ENCODE data around the gene TCF12. TPM values are rescaled to one million over a fixed set of nuclear protein-coding genes. Genes with fewer than 3 reads are reported as not detected.

TCF12 gene
- total and polyA plus RNA-seq, 11 donors, result 6.5 to 77.3 (median 43.5) TPM

GRCh38 chr15:56894601-56895000 lies 23.8 kb upstream of the TCF12 start:
- Histone ChIP-seq H3K27me3 (no peaks in the 10 kb centered on the region), H3K36me3 (peaks cover 0 to 2% (median 0%) of the 10 kb centered on the region in 9 donors), H3K9me3 (peaks cover 0 to 5% (median 0%) of the 10 kb centered on the region in 12 donors), H3K4me1 (peaks cover 0 to 15% (median 9%) of the 10 kb centered on the region in 12 donors), H3K27ac (no peak overlapping the region), H3K4me3 (no peak overlapping the region)
- no peak for DNase-seq
- no peak for ATAC-seq
- WGBS, 4 donors, result 94 to 97% (median 96%) methylated on average over 3 of the region's 3 CpGs
- intact Hi-C loops (cut with DNase I), result no loop called here
- TF ChIP-seq CTCF (IDR thresholded peaks at IDR 0.05), result no peak

- DNase-seq (no peak), ATAC-seq (no peak)
- TF ChIP-seq POLR2A (IDR thresholded peaks at IDR 0.05) (no peak), CTCF (IDR thresholded peaks at IDR 0.05) (no peak)
- Histone ChIP-seq H3K9me3 (peaks cover 0 to 2% (median 0%) of the 10 kb centered on the region in 12 donors), H3K36me3 (peaks cover 0 to 2% (median 0%) of the 10 kb centered on the region in 9 donors), H3K4me1 (peaks cover 0 to under 1% (median 0%) of the 10 kb centered on the region in 12 donors), H3K4me3 (no peak overlapping the region), H3K27ac (no peak overlapping the region), H3K27me3 (no peaks in the 10 kb centered on the region)
- 82 to 95% (median 92%) methylated on average over 2 of the region's 2 CpGs for WGBS, 4 donors
- intact Hi-C loops (cut with DNase I), result no loop called here
These were observed 16.5 kb upstream of the TCF12 start for GRCh38 chr15:56901931-56902330.

GRCh38 chr15:56906766-56907165 lies 11.7 kb upstream of the TCF12 start:
- peaks cover 0 to 7% (median 0%) of the 10 kb centered on the region in 9 donors for H3K36me3 ChIP-seq
- H3K27ac ChIP-seq, result no peak overlapping the region
- intact Hi-C loops (cut with DNase I), result no loop called here
- 83 to 89% (median 87%) methylated on average over 1 of the region's 1 CpG for WGBS, 4 donors
- ATAC-seq (no peak), DNase-seq (no peak)
- H3K27me3 ChIP-seq, result no peaks in the 10 kb centered on the region
- H3K9me3 ChIP-seq, result no peaks in the 10 kb centered on the region
- peaks cover 0 to 13% (median 0%) of the 10 kb centered on the region in 12 donors for H3K4me1 ChIP-seq
- TF ChIP-seq POLR2A (IDR thresholded peaks at IDR 0.05) (no peak), CTCF (IDR thresholded peaks at IDR 0.05) (no peak)
- no peak overlapping the region for H3K4me3 ChIP-seq

- no peak for DNase-seq
- Histone ChIP-seq H3K4me3 (no peak overlapping the region), H3K27me3 (no peaks in the 10 kb centered on the region), H3K27ac (no peak overlapping the region), H3K4me1 (peaks cover 0 to 27% (median 9%) of the 10 kb centered on the region in 12 donors), H3K36me3 (peaks cover 0 to 7% (median 0%) of the 10 kb centered on the region in 9 donors), H3K9me3 (no peaks in the 10 kb centered on the region)
- intact Hi-C loops (cut with DNase I), result loop anchor here (10.0 kb wide), 6 partner anchors 76 to 394 kb away; partner anchors contain the start of gene ZNF280D (in 2 of the 10)
- WGBS, 4 donors, result 89 to 99% (median 97%) methylated on average over 7 of the region's 7 CpGs
- no peak for ATAC-seq
- TF ChIP-seq CTCF (IDR thresholded peaks at IDR 0.05) (no peak), POLR2A (IDR thresholded peaks at IDR 0.05) (no peak)
These were observed 7.6 kb upstream of the TCF12 start for GRCh38 chr15:56910801-56911200.
